Gastroesophageal sphincter (tissue), 3 donors: Measurements from ENCODE around the gene SPEF2.

Experiments used
- POLR2A ChIP-seq, 2 donors: fragments of 450-650 bp; IDR thresholded peaks; one replicate each; pipeline ENCODE4 v1.6.1; 2017; ENCODE audit warnings: antibody characterized with exemption in 2 of 2, mild to moderate bottlenecking in 2 of 2, moderate library complexity in 1 of 2
- TF ChIP-seq, protein P1 (sequence below), 4 experiments: fragments of 200-600 bp in 2 of 4; fragments of 450-650 bp in 2 of 4; sonication (generic) in 1 of 4; IDR thresholded peaks; one replicate each; pipeline ENCODE4 v1.5.1; 2017 to 2019; ENCODE audit warnings: antibody characterized with exemption in 4 of 4, mild to moderate bottlenecking in 2 of 4, moderate library complexity in 2 of 4

DNA sequence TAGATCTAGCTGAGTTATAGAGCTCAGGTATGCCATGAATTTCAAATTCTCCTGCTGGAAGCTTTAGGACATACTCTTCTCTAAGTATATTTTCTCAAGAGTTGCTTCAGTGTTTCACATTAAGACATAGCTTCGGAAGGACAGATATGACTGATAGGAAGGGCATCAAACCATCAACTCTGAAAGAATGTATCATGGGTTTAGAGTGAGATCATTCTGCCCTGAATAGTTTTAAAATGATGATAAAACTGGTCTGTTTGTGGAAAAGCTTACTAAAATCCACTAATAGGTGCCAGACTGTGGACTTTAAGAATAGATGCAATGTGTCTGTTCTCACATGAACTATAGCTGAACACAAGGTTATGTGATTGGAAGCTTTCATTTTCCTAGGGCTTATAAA lies 8.4 kb downstream of the SPEF2 start:
- TF ChIP-seq POLR2A (IDR thresholded peaks at IDR 0.05), result no peak
- TF ChIP-seq, protein P1, sequence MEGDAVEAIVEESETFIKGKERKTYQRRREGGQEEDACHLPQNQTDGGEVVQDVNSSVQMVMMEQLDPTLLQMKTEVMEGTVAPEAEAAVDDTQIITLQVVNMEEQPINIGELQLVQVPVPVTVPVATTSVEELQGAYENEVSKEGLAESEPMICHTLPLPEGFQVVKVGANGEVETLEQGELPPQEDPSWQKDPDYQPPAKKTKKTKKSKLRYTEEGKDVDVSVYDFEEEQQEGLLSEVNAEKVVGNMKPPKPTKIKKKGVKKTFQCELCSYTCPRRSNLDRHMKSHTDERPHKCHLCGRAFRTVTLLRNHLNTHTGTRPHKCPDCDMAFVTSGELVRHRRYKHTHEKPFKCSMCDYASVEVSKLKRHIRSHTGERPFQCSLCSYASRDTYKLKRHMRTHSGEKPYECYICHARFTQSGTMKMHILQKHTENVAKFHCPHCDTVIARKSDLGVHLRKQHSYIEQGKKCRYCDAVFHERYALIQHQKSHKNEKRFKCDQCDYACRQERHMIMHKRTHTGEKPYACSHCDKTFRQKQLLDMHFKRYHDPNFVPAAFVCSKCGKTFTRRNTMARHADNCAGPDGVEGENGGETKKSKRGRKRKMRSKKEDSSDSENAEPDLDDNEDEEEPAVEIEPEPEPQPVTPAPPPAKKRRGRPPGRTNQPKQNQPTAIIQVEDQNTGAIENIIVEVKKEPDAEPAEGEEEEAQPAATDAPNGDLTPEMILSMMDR (IDR thresholded peaks at IDR 0.05), result no peak
